GM19395 (cell line): ENCODE results near the gene LAMB3.

Experiments
- ATAC-seq: cut with Tn5 transposase; IDR thresholded peaks from one replicate; pipeline ENCODE4 v1.9.1; 2021; ENCODE audit warnings: mild to moderate bottlenecking, moderate library complexity; ENCODE audit not compliant: unreplicated experiment

The LAMB3 gene

GRCh38 chr1:209662879-209663327 is 10.7 kb upstream of the LAMB3 start:
- ATAC-seq = no peak

DNA sequence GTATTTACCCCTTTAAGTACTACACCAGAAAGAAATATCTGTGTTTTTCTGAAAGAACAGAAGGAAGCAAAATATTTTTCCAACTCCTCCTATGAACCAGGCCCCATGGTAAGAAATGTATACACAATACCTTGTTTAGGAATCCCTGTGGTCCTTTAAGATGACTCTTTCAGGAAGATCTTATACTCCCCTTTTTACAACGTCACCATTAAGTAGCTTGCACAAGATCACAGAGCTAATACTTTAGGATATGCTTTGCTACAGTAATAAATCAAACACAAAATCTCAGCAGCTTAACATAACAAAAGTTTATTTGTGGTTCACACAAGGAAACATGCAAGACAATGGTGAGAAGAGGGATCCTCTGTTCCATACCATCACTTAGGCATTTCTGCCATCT is 8.8 kb upstream of the LAMB3 start:
- no peak for ATAC-seq

DNA sequence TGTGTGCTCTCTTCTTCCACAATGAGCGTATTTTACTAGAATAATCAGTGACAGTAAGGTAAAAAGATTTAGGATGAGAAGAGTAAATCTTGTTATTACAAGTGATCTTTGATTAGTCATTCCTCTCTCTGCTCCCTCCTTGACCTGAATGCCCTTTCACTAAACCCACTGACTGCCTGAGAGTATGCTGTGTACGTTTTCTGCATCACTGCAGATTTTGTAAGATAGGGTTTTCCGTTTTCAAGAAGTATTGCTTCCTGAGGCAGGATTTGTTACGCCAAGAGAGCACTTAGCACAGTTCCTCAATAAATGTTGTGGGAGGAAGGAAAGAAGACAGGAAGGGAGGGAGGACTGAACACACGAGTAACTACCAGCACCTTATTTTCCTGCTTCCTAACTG is 7.7 kb upstream of the LAMB3 start:
- peak; percentile 89 for ATAC-seq

DNA sequence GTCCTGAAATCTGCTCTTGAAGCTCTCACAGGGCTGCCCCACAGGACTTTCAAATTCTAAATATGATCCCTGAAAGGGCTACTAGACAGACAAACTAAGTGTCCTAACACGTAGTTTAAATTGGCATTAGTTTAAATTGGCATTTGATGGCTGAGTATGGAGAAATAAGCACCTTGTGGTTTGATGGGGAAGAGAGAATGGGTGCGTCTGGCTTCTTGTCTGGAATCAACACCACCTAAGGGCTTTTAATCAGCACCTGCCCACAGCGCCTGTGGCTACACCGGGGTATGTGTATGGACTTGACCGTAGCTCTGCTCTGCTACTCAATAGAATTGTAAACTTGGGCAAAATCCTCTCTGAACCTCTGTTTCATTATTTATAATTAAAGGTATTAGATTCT is 5.7 kb upstream of the LAMB3 start:
- no peak for ATAC-seq

- no peak for ATAC-seq
Measured at GRCh38 chr1:209657140-209657879, 5.1 kb upstream of the LAMB3 start.

DNA sequence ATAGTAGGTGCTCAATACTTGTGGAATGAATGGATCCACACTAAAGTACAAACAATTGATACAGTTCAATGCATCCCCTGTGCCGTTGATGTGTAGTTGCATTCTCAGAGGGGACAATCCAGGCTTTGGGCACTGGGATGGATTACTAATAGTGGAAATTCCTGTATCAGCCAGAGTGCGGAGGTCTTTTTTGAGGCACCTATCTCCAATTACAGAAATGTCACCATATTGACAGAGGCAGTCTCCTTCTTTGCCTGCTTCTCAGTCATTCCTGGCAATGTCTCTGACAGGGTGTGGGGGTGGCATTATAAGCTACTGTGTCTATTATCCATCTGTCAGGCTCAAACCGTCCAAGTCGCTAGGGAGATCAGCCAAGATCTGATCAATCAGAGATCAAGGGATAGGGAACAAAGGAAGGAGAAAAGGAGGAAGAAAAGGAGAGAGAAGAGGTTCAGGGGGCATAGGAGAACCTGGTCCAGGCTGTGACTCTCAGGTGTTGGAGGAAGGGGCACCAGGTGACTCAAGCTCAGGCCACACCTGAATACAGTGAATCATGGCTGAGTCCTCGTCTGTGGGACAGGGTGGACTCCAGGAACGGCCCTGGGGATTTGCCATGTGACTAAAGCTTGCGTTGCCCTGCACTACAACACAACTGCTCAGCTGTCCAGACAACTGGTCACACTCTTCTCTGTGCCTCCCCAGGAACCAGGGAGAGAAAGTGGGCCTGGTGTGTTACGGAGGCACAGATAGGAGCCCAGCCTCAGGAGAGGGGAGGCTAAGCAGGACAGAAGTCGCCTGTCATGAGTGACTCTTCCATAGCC is 3.4 kb upstream of the LAMB3 start:
- ATAC-seq = no peak

DNA sequence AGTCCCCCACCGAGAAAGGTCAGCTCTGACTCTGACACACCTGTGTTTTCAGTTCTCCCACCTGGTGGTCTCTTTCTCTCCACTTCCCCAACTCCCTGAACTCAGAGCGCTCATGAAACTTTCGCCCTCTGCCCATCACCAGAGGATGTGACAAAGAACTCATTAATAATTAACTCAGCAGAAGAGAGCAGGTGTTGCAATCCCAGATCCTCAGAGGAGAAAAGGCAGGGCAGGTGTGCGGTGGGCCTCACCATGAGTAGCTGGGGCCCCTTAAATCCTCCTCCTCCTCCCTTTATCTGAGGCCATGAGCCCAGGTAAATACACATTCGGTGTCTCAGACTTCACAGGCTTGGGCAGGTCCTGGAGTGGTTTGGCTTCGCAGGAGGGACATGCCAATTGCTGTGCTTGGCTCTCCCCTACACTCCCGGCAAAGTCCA is 1.7 kb upstream of the LAMB3 start:
- ATAC-seq = peak; percentile 73

GRCh38 chr1:209652873-209653401 is 712 bp upstream of the LAMB3 start:
- no peak for ATAC-seq

GRCh38 chr1:209651138-209651587 is 1.1 kb downstream of the LAMB3 start:
- peak; percentile 60 for ATAC-seq

DNA sequence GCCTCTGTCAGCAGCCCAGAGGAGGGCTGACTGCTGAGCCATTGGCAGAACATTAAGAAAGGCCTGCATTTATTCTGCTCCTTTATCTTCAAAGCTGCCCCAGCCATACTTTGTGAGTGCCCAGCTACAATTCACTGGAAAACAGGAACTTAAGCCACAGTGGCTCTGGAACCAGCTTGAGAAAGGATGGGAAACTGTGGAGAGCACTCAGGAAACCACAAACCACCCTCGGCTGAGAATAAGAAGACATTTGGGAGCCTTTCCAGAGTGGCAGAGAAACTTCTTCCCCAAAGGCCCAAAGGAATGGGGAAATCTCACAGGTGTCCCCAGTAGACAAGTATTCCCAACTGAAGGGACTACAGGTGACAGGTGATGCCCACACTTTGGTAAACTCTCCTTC is 1.8 kb downstream of the LAMB3 start:
- no peak for ATAC-seq

- no peak for ATAC-seq
Measured at GRCh38 chr1:209648931-209649776, 3.1 kb downstream of the LAMB3 start.

GRCh38 chr1:209648346-209648745 is 3.9 kb downstream of the LAMB3 start:
- ATAC-seq = no peak

GRCh38 chr1:209647156-209647555 is 5.1 kb downstream of the LAMB3 start:
- no peak for ATAC-seq

DNA sequence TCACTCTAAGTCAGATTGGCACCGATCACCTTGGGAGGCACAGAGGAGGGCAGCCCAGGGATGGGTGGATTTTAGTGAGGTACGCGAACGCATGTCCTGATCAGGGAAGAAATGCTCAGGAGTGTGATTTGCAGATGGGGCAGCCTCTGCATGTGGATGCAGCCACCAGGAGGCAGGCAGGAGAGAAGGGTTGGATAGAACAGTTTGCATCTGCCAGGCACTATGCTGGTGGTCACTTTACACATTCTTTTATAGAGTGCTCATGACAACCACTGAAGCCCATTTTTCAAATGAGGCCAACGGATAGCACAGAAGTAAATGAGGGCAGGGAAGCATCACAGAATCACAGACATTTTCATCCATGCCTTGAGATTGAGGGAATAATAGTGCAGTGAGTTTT is 5.7 kb downstream of the LAMB3 start:
- no peak for ATAC-seq

- ATAC-seq = no peak
Measured at GRCh38 chr1:209645574-209646452, 6.4 kb downstream of the LAMB3 start.

GRCh38 chr1:209643285-209644020 is 8.8 kb downstream of the LAMB3 start:
- no peak for ATAC-seq

DNA sequence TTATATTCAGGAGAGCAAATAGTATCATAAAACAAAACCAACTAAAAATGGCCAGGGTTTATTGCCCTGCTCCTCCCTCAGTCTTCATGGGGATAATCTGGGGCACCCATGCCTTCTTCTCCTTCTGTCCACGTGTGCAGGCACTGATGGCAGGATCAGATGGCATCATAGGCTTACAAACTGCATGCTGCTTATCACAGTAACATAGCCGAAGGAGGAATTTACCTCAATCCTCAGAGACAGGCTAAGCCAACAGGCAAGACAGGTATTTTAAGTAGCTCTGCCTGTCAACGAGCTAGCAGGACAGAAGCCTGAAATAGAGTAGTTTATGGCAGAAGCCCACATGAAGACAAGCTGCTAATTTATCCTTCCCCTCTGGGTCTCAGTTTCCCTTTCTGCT is 9.4 kb downstream of the LAMB3 start:
- no peak for ATAC-seq

DNA sequence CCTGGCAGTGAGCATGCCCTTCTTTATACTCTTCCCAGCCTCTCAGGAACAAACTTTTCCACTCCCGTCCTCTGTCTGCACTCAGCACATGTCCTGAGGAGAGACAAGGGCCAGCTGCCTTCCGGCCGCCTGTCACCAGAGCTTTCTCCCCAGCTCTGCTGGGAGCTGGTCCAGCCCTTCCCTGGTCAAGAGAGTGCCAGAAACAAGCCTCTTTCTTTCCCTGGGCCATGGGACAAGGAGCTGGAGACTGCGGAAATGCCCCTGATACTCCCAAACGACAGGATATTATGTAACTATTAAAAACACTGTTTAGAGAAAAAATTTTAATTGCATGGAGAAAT is 10.4 kb downstream of the LAMB3 start:
- no peak for ATAC-seq

- ATAC-seq = no peak
Measured at GRCh38 chr1:209635850-209636249, 16.4 kb downstream of the LAMB3 start.
